NB4 (cell line): ENCODE data around the gene PCTP.

ENCODE experiments used
- CTCF ChIP-seq: IDR thresholded peaks from one replicate; pipeline ENCODE4 v1.5.1; 2012; ENCODE audit warnings: low read depth, low read length
- MAX ChIP-seq: IDR thresholded peaks from 2 replicates; pipeline ENCODE4 v1.6.1; 2011; ENCODE audit warnings: low read depth, low read length

- TF ChIP-seq CTCF = no peak
- no peak for TF ChIP-seq MAX
Measured at GRCh38 chr17:55818026-55818425, 67.2 kb downstream of the PCTP start.
